ENCODE data around the gene ZCCHC14. TPM values are rescaled to one million over a fixed set of nuclear protein-coding genes. Genes with fewer than 3 reads are reported as not detected.
A peak's percentile ranks its signal among the peaks of the same experiment; 100 is the strongest.

The ZCCHC14 gene
- total and polyA plus RNA-seq, 2 of the 8 experiments (the other 6 are each of a cell fraction or from before 2014, with no cell fraction given): 8.2 to 28.2 TPM

DNA sequence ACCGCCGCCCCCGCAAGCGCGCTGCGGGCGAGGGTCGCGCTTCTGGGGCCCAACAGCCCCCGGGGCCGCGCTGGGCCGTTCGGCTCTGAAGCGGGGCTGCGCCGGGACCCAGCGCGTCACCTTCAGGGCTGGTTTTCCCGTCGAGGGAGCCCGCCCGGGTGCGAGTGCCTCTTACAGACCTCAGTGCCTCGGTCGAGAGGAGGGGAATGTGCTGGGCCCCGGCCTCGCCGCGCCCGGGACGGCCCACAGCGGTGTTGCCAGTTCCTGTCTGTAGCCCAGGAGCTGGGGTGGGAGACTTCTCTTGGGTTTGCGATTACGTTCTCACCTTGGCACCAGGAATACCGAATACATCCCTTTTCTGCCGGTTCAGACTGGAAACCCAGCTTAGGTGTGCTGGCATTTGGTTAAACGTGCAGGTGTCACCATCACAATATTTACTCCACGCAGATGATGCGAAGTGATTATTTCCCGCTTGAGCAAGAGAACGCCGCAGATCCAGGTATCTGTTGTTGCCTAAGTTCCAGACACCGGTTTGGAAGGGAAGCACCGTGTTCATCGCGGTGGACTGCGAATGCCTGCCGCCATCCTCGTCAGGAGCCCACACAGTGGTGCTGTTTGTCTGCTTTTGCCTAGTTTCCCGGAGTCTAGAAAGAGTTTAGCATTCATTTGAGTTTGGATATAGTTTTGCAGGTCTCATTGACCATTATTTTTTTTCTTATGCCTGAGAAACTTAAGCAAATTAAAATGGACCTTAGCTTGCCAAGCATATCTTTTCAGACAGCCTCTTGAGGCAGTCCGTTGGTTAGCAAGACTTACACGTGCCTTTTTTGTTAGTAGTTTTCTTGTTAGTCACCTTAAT, 99.8 kb downstream of the ZCCHC14 start:
- Histone ChIP-seq H3K27ac (ENCODE audit: low read depth, low read length) (peak overlapping the region; percentile 33; the same call in 1 of the 2 replicates), H3K23me2 (ENCODE audit: low read depth, low read length) (peaks cover 12% of the 10 kb centered on the region), H2BK12ac (ENCODE audit: low read depth, low read length) (no peak overlapping the region), H2BK15ac (ENCODE audit: low read length) (no peak overlapping the region), H3K18ac (ENCODE audit: extremely low read depth, low read length) (no peak overlapping the region), H3K36me3 (ENCODE audit: control insufficient read depth in 2 of 4, insufficient read depth in 4 of 4, low read length in 3 of 4) (no peaks in the 10 kb centered on the region), H2AFZ (ENCODE audit: low read length) (no peak overlapping the region), H3K9ac (replicated peaks in 1 of 4; ENCODE audit: extremely low read depth in 1 of 4, low read depth in 3 of 4, low read length in 3 of 4) (peak overlapping the region; percentile 21 to 89 (median 68)), H2BK5ac (ENCODE audit: low read depth, low read length) (no peak overlapping the region), H4K20me1 (replicated peaks in 1 of 2; ENCODE audit: control insufficient read depth in 1 of 2, insufficient read depth in 2 of 2, low read length in 2 of 2) (peaks cover 2 to 5% of the 10 kb centered on the region in 2 experiments), H3K4me1 (replicated peaks in 1 of 4; ENCODE audit: control insufficient read depth in 3 of 4, insufficient read depth in 4 of 4, low read length in 3 of 4) (peaks cover 1 to 6% (median 2%) of the 10 kb centered on the region in 4 experiments; a peak in 6 of 7 replicates), H3K14ac (ENCODE audit: insufficient read length) (no peak overlapping the region), H3K79me2 (ENCODE audit: control insufficient read depth in 1 of 2, insufficient read depth in 2 of 2, low read length in 2 of 2) (peaks cover 0 to 40% of the 10 kb centered on the region in 2 experiments; a peak in 3 of 4 replicates), H4K8ac (ENCODE audit: extremely low read depth, insufficient read depth, low read length) (peak overlapping the region; percentile 80; the same call in 1 of the 2 replicates), H3K79me1 (ENCODE audit: low read depth, low read length) (peaks cover 7% of the 10 kb centered on the region), H3K27me3 (replicated peaks in 1 of 4; ENCODE audit: control insufficient read depth in 3 of 4, extremely low read depth in 1 of 4, insufficient read depth in 3 of 4, low read length in 3 of 4) (no peaks in the 10 kb centered on the region), H3K9me3 (ENCODE audit: insufficient read depth in 2 of 2, low read depth in 1 of 2, low read length in 1 of 2) (no peaks in the 10 kb centered on the region), H3K4me3 (ENCODE audit: extremely low read depth in 1 of 4, insufficient read depth in 2 of 4, low read depth in 3 of 4, low read length in 4 of 4) (peak overlapping the region; percentile 64 to 84 (median 81)), H2AK5ac (ENCODE audit: low read depth, low read length) (no peak overlapping the region), H2BK120ac (replicated peaks; ENCODE audit: low read depth, low read length) (no peak overlapping the region), H2BK20ac (ENCODE audit: low read length) (no peak overlapping the region), H3K56ac (replicated peaks; ENCODE audit: insufficient read length, low read depth, low read length) (peak overlapping the region; percentile 21), H4K5ac (ENCODE audit: insufficient read length, low read depth, low read length) (no peak overlapping the region), H4K91ac (replicated peaks; ENCODE audit: insufficient read length, low read length) (no peak overlapping the region), H3K23ac (ENCODE audit: insufficient read length) (no peak overlapping the region), H3K4ac (replicated peaks; ENCODE audit: insufficient read length, low read depth, low read length) (no peak overlapping the region), H3K4me2 (ENCODE audit: insufficient read depth in 1 of 2, low read depth in 2 of 2, low read length in 2 of 2) (peak overlapping the region; percentile 81 to 97)
- DNase-seq (ENCODE audit: low read depth in 1 of 2, low spot score in 2 of 2): peak in 1 of 2 experiments; percentile 80
- no peak for FAIRE-seq
- 8% methylated on average over 37 of the region's 53 CpGs; no CpG with 5 or more reads in 1 of the 2 experiments for WGBS, 2 experiments (ENCODE audit: extremely low coverage in 1 of 2, insufficient coverage in 1 of 2, insufficient read length in 1 of 2, insufficient replicate concordance in 2 of 2, low coverage in 1 of 2, low lambda C conversion rate in 2 of 2, missing lambda C conversion rate in 1 of 2)
- ChIA-PET CTCF (ENCODE audit: partially characterized antibody) (interaction anchor here (1.3 to 1.8 kb wide), 2 partner anchors 66 to 267 kb away, joined by 4 to 6 read pairs; no protein-coding TSS in a partner anchor), POLR2A (ENCODE audit: partially characterized antibody) (interaction anchor here (0.6 to 4.4 kb wide), 6 partner anchors 9 to 104 kb away, joined by 3 to 31 read pairs (median 3); partner anchors contain the start of gene FBXO31)
- TF ChIP-seq GTF2F1 (IDR thresholded peaks at IDR 0.05; ENCODE audit: borderline replicate concordance, low read depth, low read length) (no peak), EP300 (IDR thresholded peaks at IDR 0.05; ENCODE audit: borderline replicate concordance in 1 of 2, low read depth in 2 of 2, low read length in 2 of 2) (no peak), RBBP5 (IDR thresholded peaks at IDR 0.05; ENCODE audit: borderline replicate concordance, low read depth, low read length) (peak; percentile 35; the same call in 1 of the 2 replicates), RAD21 (IDR thresholded peaks at IDR 0.05 in 1 of 2, conservative IDR thresholded peaks at IDR 0.05 in 1 of 2; ENCODE audit: low read depth in 2 of 2, low read length in 2 of 2) (peak; percentile 47 to 64), SIN3A (conservative IDR thresholded peaks at IDR 0.05 in 1 of 2, IDR thresholded peaks at IDR 0.05 in 1 of 2; ENCODE audit: low read depth in 1 of 2, low read length in 2 of 2) (peak; percentile 16 to 70; a peak in 1 of 4 replicates), CBX8 (IDR thresholded peaks at IDR 0.05; ENCODE audit: borderline replicate concordance, low read depth, low read length) (no peak), BCL11A (IDR thresholded peaks at IDR 0.05; ENCODE audit: low read depth in 2 of 2, low read length in 2 of 2) (no peak)
- TF ChIP-seq, protein P1, sequence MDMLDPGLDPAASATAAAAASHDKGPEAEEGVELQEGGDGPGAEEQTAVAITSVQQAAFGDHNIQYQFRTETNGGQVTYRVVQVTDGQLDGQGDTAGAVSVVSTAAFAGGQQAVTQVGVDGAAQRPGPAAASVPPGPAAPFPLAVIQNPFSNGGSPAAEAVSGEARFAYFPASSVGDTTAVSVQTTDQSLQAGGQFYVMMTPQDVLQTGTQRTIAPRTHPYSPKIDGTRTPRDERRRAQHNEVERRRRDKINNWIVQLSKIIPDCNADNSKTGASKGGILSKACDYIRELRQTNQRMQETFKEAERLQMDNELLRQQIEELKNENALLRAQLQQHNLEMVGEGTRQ (IDR thresholded peaks at IDR 0.05; ENCODE audit: low read length): no peak
